CD4-positive, alpha-beta T cell treated with Interleukin-4 for 4 hours (primary cell): Measurements from ENCODE around the gene KRT80.

Experiments used
- DNase-seq: peaks from one replicate; pipeline ENCODE4 v3.0.0-alpha.2; 2020

The KRT80 gene

GRCh38 chr12:52151153-52151836 is 40.5 kb downstream of the KRT80 start:
- no peak for DNase-seq

DNA sequence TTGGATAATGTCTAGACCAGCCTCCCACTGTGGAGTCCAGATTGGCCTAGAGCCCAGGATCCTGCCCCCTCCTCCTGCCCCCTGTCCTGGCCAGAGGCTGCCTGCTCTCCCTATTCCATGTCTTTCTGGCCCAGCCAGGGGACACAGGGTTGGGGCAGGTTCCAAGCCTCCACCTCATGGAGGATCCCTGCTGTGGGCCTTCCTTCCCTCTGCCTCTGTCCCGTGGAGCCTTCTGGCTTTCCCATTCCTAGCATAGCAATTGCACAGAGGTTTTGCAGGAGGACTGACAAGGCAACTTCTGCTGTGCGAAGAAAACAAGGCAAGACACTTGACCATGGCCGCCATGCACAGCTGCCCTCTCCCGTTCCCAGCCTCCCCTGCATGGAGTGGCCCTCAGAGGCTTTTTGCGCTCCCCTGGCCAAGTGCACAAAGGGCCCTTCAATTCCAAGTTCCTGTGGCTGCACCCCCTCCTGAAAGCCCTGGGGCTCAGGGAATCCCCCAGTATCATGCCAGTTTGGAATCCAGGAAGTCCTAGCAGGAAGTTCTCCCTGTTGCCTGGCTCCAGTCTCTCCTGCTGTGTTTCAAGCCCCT is 42.1 kb downstream of the KRT80 start:
- DNase-seq: no peak

GRCh38 chr12:52149182-52149641 is 42.6 kb downstream of the KRT80 start:
- DNase-seq: no peak

GRCh38 chr12:52148464-52149181 is 43.2 kb downstream of the KRT80 start:
- DNase-seq: no peak

- no peak for DNase-seq
These were observed 43.8 kb downstream of the KRT80 start for GRCh38 chr12:52147964-52148463.

GRCh38 chr12:52147367-52147963 is 44.3 kb downstream of the KRT80 start:
- no peak for DNase-seq

DNA sequence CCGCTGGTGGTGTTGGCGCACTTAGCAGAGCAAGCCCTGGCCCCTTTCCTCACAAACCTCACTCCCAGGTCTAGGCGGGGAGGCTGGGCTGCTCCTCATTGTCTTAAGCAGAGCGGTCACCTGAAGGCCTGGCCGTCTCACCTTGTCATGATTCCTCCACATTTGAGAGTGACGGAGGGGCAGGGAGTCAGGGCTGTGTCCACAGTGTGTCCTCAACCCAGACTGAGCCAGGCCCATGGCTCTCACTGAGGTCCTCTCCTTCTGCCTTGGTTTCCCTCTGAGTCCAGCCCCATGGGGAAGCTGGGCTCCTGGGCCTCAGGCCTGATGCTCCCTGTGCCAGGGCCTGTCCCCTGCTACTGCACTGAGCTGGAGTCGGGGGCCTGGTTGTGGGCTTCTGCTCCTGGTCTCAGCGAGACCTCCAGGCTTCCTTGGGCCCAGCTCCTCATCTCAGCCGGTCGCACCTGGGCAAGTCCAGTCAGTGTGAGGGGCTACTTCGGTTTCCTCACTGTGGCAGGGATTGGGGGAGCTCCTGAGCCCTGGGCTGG is 44.9 kb downstream of the KRT80 start:
- no peak for DNase-seq

GRCh38 chr12:52146089-52146821 is 45.6 kb downstream of the KRT80 start:
- no peak for DNase-seq

DNA sequence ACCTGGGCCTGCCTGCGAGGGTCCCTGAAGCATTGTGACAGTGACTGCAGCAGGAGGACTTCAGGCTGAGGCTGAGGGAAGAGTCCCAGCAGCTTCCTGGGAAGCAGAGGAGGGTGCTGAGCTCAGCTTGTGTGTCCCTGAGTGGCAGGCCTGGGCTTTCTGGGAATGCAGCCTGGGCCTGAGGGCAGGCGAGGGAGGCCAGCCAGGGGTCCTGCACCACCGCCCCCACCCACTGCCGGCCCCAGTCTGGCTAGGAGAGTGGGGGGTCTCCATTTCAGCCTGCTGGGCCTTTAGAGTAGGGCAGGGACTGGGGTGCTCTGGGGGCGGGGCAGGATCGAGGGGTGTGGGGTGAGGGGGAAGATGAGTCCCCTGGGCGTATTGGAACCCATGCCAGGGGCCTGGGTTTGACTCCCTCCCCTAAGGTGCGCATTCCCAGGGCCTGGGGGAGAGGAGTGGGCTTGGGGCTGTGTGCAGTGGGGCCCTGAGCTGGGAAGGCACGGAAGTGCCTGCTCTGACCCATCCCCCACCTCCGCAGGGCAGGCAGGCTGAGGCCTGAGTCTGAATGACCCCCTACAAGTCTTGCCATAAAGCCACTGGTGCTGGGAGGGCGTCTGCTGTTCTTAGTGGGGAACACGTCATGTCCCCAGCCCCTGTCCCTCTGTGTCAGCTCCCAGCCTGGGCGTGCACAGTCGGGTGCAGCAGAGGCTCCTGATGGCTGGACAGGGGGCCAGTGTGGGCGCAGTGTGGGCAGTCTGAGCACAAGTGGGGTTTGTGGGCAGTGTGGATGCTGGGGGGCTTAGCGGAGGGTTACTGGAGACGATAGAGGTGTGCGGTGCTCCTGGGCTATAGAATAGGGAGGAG is 46.4 kb downstream of the KRT80 start:
- no peak for DNase-seq

DNA sequence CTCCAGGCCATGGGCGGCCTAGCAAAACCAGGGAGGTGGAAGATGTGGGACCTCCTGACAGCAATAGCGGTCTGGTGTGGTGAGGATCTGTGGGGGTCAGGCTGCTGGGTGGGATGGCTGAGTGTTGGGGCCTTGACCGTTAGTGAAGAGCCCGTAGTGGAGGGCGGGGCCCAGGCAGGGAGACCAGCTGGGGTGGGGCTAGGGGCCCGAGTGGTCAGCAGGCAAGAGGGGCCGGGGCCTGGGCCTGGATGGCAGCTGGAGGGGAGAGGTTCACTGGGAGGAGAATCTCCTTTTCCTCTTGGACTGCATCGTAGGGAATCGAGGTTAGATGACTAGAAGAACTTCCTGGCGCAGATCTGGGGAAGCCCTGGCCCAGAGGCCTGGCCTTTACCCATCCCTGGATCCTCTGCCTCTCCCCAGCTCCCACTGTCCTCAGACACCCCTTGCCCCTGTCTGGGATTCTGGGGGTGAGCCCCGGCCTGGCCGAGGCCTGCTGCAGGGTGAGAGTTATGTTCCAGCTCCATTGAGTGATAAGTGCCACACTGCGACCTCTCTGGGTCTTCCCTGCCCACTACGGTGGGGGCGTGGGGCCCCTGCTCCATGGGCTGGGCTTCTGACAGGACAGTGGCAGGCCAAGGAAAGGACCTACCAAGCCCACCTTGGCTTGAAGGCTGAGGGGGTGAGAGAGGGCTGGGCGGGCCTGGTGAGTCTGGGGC is 47.1 kb downstream of the KRT80 start:
- DNase-seq: no peak

DNA sequence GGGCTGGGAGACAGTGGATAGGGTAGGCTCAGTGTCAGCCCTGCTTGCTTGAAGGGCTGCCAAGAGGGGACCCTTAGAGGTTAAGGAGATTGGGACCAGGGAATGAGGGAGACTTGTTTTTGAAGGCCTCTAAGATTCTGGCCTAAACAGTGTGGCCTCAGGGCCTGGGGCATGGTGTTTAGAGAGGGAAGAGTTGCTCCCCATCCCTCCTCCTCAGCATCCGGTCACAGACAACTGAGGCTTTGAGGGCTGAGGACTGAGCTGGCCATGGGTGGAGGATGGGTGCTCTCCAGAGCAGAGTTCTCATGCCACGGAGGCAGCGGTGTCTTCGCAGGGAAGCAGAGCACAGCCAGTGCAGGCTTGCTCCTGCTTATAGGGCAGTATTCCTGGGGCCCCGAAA is 49.4 kb downstream of the KRT80 start:
- DNase-seq: no peak

- DNase-seq: no peak
These were observed 49.9 kb downstream of the KRT80 start for GRCh38 chr12:52141875-52142274.

DNA sequence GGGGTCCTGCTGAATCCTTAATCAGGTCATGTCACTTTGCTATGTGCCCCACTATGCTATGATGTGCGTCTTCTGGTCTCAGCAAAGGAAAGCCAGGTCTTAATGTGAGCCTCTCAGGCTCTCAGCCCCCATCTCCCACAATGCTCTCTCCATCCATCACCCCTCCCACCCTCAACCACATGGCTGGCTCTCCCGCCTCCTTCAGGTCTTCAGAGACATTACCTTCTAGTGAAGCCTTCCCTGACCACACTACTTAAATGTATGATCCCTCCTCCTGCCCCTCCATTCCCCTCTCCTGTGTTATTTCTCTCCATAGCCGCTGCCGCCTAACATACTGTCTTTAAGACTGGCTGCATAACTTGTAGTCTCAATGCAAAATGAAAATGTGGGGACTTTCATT is 50.5 kb downstream of the KRT80 start:
- DNase-seq: no peak

DNA sequence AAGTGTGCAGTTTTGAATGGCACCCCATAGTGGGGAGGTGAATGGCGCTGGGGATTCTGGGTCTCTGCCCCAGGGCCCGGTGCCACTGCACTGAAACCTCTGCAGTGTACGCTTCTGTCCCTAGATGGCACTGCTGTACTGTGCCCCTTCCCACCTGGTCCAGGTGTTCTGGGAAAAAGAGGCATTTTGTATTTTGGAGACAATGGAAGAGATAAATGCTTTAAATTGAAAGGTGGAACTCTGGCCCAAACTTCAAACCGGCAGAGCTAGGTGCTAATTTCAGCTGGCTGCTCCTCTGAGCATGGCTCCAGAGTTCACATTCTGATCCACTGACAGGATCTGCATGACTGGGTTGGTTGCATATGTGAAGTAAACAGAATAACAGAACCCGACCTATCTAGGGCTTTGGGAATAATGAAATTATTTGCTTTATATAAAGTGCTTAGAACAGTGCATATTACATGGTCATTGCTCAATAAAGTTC is 52.2 kb downstream of the KRT80 start:
- DNase-seq: peak; percentile 11

- no peak for DNase-seq
These were observed 52.7 kb downstream of the KRT80 start for GRCh38 chr12:52139147-52139546.

GRCh38 chr12:52137746-52138145 is 54.1 kb downstream of the KRT80 start:
- DNase-seq: no peak

GRCh38 chr12:52132754-52133161 is 59.1 kb downstream of the KRT80 start:
- DNase-seq: no peak

GRCh38 chr12:52130711-52131110 is 61.1 kb downstream of the KRT80 start:
- DNase-seq: no peak

GRCh38 chr12:52127683-52128450 is 63.9 kb downstream of the KRT80 start:
- no peak for DNase-seq
